Measurements from ENCODE around the gene TFPI.
"Not testable (repeated sequence)": the region's sequence is repeated elsewhere in the genome, so short reads cannot be mapped to it uniquely, and the experiment has no call there.

The TFPI gene

DNA sequence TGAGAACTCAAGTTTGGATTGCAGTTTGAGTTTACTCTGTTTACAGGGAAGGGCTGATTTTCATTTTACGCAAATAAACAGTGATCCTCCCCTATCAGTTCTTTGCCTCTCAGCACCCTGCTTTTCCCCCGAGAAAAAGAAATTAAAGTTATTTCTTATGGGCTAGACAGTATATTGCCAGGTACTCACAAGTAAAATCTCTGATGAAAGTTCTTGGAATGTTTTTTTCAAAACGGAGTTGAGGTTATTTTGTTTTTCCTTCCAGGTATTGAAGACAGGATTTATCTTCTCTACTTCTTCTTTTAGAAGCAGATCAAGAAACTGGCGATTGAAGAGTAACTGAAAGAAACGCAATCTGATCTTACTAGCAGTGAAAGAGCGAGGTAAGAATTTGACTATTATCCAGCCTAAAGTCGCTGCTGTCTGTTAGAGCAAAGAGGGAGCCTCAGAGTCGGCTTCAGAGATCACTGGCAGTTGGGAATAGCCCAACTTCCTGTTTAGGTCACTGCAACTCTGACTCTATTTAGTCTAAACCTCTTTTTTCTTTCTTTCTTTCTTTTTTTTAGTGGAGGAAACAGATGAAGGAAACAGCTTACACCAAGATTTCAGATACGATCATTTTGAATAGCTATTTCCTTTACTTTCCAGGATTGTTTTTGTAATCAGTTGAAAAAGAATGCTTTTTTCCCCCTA is at the start of gene TFPI:
TSS of gene TFPI (minus strand) at position 425 of the 693 bp plus-strand sequence. CDS start 50,667 bp downstream, outside the sequence.
- DNase-seq: no peak

DNA sequence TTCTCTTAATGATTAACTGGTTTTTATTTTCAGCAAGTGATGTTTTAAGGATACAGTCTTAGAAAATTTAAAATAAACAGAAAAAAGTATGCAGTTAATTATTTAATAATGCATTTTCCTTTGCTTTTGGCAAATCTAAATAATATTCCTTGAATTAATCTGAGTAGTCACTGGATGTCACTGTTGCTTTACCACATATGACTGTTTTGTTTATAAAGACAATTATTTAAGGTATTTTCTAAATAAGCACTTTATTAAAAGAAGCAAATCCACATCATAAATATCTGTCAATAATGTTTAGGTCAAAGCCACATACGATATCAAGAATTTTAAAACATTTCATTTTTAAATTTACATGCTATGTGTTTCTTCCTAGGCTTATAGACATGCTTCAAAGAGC is 40.6 kb upstream of the TFPI start:
- no peak for DNase-seq

DNA sequence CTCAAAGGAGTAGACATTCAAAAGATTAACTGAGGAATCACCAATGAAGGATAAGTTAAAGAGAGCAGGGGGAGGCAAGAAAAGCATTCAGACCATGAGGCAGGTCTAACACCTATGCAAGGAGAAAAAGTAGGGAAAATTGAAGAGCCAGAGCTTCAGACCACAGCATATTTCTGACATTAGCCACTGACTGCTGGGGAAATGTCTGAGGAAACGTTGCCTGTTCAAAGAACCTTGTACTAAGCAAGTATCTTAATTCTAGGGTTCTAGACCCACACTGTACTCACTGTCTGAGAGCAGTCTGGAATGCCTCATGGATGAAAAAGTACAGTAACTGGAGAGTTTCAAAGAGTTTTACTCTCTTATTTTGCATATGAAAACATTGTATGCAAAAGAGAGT is 39.5 kb upstream of the TFPI start:
- DNase-seq: no peak

DNA sequence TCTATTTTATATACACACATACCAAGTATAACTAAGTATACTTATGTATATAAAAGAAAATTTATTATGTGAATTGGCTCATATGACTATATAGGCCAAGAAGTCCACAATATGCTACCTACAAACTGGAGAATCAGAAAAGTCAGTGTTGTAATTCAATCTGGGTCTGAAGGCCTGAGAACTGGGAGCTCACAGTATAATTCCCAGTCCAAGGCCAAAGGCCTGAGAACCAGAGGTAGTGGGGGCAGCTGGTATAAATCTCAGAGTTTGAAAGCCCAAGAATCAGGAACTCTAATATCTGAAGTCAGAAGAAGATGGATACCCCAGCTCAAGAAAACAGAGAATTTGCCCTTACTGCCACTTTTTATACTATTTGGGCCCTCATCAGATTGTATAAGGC is 38.9 kb upstream of the TFPI start:
- no peak for DNase-seq

DNA sequence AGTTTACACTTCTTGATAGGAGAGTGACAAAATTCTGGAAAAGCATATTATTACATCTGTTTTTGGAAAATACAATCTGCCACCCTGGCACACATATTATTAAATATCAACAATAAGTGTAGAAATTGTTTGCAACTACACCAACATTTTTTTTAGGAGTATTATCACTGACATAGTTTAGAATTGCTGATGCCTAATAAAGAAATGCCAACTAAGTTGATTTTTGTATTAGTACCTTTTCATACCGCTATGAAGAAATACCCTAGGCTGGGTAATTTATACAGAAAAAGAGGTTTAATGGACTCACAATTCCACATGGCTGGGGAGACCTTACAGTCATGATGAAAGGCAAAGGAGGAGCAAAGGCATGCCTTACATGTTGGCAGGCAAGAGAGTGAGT is 35.9 kb upstream of the TFPI start:
- DNase-seq: no peak

DNA sequence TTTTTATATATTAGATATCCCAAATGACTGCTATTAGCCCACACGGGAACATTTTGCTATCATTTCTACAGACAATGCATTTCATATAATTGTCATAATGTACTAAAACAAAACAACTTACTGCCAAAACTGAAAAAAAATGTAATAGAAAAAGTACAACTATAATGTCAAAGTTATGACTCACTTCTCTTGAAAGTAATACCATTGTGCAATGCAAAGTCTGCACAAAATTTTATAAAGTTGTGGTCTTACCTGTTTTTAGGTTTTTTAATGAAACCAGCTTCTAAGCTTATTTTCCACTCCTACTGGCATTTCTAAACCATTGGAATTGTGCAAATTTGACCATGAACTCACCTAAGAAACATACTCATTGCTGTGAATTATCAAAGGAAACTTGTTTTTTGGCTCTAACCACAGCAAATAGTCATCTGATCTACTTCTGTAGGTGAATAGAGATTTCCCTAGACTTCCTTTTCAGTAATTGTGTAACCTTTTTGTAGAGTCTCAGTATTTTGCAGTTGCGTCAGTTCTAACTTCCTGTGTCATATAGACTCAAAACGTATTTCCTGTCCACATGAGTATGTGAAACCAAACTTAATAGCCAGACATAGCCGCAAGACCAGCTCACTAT is 31.9 kb upstream of the TFPI start:
- DNase-seq: no peak

DNA sequence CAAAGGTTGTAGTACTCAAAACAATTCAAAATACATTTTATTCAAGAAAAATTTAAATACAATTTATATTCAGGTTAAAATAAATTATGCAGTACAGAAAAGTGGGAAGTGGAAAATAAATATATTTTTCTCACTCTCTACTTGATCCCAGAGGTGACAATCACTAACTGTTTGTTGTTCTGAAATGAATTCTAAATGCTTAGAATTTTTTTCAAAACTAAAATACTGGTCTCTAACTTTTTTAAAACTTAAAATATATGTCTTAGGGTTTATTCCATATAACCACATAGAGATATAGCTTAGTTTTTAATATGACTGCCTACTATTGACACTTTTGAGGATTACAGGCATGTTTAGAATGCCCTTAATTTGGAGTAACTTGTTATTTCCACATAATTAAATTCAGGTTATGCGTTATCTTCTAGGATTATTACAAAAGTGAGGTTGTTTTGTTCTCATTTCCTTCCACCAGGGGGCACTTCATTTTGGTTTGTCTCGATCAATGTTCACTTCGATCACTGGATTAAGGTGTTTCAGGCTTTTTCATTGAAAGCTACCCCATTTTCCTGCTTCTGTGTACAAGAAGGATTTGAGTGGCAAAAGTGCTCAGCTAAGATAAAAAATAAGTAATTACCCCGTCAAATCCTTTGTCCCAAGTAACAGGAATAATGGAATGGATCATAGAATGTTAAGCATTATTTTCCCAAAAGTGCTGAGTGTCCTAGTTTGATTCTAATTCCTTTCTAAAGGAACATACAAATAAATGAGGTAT is 27.1 kb upstream of the TFPI start:
- DNase-seq: no peak

DNA sequence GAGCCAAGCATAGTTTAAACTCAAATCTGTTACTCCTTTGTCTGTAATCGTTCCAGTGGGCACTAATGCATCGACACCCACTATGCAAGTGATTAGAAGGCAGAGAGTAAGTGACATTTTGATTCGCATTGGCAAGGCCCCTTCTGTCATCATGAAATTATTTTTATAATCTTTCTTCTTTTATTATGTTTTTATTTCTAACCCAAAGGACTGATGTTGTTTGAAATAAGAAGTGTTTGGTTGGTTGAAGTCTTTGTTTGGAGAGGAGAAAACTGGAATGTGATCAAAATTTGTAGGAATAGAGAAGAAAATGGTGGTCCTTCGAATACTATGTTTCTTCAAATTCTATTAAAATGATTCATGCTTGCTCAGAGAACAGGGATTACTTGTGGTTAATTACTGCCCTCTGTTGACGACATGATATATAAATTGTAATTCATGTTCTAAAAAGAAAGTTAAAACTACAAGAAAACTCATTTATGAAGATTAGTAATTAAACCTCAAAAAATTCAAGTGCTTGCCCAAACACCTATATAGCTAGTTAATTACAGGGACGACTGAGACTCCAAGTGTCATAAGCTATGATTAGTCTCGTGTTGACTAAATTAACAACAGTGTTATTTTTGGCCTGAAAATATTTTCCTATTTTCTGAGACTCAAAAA is 26.4 kb upstream of the TFPI start:
- no peak for DNase-seq

DNA sequence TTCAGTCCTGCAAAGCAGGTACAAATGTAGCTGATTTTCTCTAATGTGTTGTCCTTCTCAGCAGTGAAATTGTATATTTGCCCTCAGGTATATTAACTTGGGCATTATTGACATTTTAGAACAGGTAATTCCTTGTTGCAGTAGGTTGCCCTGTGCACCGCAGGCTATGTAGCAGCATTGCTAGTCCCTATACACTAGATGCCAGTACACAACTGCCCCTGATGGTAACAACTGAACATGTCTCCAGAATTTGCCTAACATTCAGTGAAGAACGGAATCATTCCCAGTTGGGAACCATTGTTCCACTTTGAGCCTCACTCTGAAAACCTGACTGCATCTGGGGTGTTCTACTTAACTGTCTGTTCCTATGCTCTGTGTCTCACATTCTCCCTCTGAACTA is 23.1 kb upstream of the TFPI start:
- no peak for DNase-seq

DNA sequence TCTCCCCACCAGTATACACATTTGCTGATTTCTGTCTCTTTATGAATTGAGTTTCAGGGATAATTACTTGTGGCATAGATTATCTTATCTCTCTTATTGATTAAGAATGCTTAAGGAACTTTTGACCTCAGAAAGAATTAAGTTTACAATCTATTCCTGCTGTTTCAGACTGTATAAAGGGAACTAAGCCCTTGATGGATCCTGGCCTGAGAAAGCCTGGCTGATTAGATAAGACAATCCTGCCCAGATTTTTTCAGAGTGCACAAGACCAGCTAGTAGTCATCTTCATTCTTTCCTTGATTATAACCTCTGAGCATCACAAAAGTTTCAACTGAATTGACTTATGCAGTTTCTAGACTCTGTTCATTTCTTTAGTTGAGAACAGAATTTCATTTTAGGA is 22.7 kb upstream of the TFPI start:
- DNase-seq: no peak

DNA sequence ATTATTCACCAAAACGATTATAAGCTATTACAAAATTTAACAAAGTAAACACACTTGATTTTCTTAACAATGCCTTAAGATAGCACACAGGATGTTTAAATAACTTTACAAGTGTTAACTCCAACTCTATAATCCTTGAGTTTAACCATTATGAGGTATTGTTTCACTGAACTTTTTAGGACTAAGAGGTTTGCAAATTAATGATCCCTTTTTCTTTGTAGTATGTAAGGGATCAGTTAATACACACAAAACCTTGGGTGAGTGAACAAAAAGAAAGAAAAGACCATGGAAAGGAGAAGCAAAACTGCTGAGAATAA is 21.5 kb upstream of the TFPI start:
- DNase-seq: no peak

DNA sequence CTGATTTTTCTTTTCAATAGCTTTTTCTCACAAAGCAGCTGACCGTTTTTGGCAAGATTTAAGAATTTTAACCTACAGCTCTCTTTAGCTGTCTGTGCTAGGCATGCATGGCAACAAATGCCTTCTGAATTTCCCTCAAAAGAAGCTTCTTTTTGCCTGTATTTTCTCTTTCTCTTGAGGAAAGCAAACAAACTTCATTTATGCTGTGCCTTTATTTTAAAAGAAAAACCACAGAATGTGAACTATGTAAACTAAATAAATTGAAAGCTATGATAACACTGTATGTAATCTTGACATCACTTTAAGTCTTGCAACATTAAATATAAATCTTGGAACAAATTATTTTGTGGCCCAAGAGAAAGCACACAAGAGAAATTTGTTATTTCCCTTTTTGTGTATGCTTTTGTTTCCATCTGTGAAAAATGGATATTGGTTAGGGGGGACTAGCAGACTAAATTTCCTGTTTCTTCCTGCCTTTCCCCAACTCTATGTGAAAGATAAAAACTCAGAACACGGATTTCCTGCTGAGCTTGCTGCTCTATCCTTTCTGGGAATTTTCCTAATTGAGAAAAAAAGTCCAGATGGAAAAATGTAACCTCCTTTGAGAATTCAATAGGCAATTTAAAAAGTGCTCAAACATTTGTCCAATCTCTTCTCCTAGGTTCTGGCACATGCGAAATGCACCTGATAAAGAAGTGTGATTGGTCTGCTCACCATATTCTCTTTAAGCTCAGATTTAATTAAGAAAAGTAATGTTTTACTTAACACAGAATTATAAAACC is 20.9 kb upstream of the TFPI start:
- DNase-seq: no peak

DNA sequence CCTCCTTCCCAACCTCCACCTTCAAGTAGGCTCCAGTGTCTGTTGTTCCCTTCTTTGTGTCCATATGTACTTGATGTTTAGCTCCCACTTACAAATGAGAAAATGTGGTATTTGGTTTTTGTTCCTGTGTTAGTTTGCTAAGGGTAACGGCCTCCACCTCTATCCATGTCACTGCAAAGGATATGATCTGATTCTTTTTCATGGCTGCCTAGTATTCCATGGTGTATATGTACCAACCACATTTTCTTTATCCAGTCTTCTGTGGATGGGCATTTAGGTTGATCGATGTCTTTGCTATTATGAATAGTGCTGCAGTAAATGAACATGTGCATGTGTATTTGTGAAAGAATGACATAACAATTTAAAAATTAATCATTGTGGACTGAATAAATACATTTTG is 19.5 kb upstream of the TFPI start:
- no peak for DNase-seq

DNA sequence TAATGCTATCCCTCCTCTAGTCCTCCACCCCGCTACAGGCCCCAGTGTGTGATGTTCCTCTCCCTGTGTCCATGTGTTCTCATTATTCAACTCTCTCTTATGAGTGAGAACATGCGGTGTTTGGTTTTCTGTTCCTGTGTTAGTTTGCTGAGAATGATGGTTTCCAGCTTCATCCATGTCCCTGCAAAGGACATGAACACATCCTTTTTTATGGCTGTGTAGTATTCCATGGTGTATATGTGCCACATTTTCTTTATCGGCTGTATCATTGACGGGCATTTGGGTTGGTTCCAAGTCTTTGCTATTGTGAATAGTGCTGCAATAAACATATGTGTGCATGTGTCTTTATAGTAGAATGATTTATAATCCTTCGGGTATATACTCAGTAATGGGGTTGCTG is 17.8 kb upstream of the TFPI start:
- not testable (repeated sequence) for DNase-seq

DNA sequence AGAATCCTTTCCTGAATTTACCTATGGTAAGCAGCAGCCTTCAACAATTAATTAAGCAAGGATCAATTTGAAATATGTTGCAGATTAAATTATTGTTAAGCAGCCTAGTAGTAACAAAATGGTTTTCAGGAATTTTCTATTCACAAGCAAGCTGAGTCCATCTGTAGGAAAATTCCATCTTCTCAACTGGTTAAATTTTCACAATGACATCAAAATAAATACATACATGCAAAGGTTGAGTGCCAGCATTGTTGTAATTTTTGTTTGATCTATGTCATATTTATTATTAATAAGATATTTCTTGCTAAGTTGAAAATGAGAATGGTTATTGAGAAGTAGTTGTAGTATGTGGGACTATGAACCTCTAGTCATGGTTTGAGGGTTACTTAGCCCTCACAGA is 15.3 kb upstream of the TFPI start:
- no peak for DNase-seq

DNA sequence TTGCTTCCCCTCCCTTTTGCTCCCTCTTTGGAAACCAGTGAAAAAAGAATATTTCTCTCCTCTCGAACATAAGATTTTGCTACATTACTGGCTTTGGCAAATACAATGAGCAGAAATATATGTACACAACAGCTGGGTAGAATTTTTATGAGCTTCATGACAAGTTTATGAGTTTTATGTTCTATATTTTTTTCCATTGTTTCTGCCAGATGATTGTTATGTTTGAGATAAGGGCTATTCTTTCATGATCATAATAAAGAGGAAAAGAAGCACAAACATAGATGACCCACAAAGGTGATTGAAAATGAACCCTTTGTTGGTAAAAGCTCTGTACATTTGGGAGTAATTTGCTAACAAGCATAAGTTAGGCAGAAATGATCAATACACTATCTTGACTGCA is 14.8 kb upstream of the TFPI start:
- DNase-seq: no peak

DNA sequence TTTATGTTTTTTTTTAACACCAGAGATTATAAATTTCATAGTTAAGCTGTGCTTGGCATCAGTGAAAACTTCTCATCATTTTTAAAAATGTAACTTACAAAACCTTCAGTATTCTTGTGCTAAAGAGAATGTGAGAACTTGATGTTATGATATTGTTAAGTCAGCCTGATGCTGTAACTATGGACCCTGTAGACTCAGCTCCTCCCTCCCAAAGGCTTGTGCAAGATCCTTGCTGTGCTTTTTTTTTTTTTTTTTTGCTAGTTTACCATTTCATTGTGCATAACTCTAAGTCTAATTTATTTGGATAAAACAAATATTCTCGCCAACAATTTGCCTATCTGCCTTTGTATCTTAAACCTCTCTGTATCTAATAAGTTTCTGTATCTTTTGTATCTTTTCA is 12.9 kb upstream of the TFPI start:
- no peak for DNase-seq

DNA sequence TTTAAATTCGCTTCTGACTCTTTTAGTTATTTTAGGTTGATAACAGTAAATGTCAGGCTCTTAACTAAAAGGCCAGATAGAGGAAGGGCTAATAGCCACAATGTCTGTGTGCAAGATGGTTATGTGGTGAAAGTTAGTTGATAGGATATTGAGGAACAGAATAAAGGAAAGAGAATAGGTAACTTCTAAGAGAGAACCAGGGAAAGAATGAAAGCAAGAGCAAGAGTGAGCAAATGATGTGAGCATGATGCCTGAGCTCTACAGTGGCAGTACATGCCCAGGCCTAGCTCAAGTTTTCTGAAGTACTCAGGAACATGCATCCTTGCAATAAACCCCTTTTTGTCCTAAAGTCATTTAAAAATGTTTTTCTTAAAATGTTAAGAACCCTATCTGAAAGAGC is 12.5 kb upstream of the TFPI start:
- no peak for DNase-seq

DNA sequence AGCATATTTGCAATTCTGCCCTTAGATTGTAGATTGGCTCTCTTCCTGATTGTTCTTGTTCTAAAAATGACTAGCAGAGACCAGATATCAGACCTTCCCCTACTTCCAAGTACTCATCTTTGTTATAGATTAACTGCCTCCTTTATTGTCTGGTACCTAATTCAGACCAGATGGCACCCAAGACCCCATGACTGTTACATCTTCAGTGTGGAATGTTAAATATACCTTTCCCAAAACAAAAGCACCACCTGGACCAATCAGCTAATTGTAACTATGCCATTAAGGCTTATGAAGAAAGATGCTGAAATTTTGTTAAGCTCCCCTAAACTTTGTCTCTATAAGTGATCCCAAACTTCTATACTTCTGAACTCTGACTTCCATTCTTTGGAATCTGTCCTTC is 12.0 kb upstream of the TFPI start:
- DNase-seq: no peak

DNA sequence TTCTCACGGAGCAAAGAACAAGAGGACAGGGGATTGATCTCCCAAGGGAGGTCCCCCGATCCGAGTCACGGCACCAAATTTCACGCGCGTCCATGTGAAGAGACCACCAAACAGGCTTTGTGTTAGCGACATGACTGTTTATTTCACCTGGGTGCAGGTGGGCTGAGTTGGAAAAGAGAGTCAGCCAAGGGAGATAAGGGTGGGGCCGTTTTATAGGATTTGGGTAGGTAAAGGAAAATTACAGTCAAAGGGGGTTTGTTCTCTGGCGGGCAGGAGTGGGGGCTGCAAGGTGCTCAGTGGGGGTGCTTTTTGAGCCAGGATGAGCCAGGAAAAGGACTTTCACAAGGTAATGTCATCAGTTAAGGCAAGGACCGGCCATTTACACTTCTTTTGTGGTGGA is 11.4 kb upstream of the TFPI start:
- DNase-seq: not testable (repeated sequence)

DNA sequence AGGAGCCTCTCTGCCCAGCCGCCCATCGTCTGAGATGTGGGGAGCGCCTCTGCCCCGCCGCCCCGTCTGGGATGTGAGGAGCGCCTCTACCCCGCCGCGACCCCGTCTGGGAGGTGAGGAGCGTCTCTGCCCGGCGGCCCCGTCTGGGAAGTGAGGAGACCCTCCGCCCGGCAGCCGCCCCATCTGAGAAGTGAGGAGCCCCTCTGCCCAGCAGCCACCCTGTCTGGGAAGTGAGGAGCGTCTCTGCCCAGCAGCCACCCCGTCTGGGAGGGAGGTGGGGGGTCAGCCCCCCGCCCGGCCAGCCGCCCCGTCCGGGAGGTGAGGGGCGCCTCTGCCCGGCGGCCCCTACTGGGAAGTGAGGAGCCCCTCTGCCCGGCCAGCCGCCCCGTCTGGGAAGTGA is 2.3 kb upstream of the TFPI start:
- DNase-seq: not testable (repeated sequence)

DNA sequence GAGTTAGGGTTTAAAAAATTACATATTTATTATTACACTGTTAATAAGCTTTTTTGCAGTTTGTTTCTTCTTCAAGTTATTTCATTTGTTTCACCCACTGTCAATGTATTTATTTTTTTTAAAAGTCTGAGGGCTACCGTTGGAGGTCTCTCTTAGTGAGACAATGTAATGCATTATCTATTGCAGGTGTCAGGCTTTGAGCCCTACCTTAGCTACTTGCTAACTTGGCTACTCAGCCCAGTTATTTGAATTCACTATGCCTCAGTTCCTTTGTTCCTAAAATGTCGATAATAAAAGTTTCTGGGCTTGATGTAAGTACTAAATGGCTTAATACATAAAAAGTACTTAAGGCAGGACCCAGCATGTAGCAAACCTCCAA is 458 bp upstream of the TFPI start:
- DNase-seq: no peak
